Astrocyte (in vitro differentiated cells and primary cell): ENCODE data around the gene STMN3. TPM values are rescaled to one million over a fixed set of nuclear protein-coding genes. Genes with fewer than 3 reads are reported as not detected.

ENCODE experiments used
- DNase-seq: peaks from one replicate; pipeline ENCODE4 v3.0.0-alpha.2; 2010; ENCODE audit warnings: low read depth
- FAIRE-seq: peaks from 2 replicates; lab custom pipeline; 2011; peaks lifted over from hg19 to GRCh38; lab: Jason Lieb, UNC
- H2AFZ ChIP-seq: 2 replicates; pipeline ENCODE4 v1.6.0; 2012; ENCODE audit warnings: low read depth, low read length, inconsistent platforms
- H3K27ac ChIP-seq: 2 replicates; pipeline ENCODE4 v1.5.1; 2011; ENCODE audit warnings: low read depth, low read length, inconsistent platforms
- H3K27me3 ChIP-seq: 2 replicates; pipeline ENCODE4 v1.6.0; 2011; ENCODE audit warnings: low read length, inconsistent platforms; ENCODE audit not compliant: insufficient read depth
- H3K36me3 ChIP-seq: 2 replicates; pipeline ENCODE4 v1.5.1; 2011; ENCODE audit warnings: low read length, inconsistent platforms; ENCODE audit not compliant: insufficient read depth
- H3K4me1 ChIP-seq: 2 replicates; pipeline ENCODE4 v1.5.1; 2011; ENCODE audit warnings: low read length, inconsistent platforms; ENCODE audit not compliant: insufficient read depth
- H3K4me2 ChIP-seq: 2 replicates; pipeline ENCODE4 v1.6.0; 2012; ENCODE audit warnings: low read length, inconsistent platforms
- H3K4me3 ChIP-seq: 2 replicates; pipeline ENCODE4 v1.5.1; 2011; ENCODE audit warnings: low read depth, mild to moderate bottlenecking, low read length, inconsistent platforms; ENCODE audit not compliant: insufficient read depth
- H3K79me2 ChIP-seq: 2 replicates; pipeline ENCODE4 v1.6.0; 2012; ENCODE audit warnings: mild to moderate bottlenecking, low read length, inconsistent platforms; ENCODE audit not compliant: insufficient read depth
- H3K9ac ChIP-seq: 2 replicates; pipeline ENCODE4 v1.6.0; 2012; ENCODE audit warnings: mild to moderate bottlenecking, low read length, inconsistent platforms
- H3K9me3 ChIP-seq: 2 replicates; pipeline ENCODE4 v1.5.1; 2012; ENCODE audit warnings: low read depth, mild to moderate bottlenecking, low read length, inconsistent platforms; ENCODE audit not compliant: insufficient read depth
- H4K20me1 ChIP-seq: 2 replicates; pipeline ENCODE4 v1.6.0; 2012; ENCODE audit warnings: low read length, inconsistent platforms; ENCODE audit not compliant: insufficient read depth
- H3K27ac Mint-ChIP-seq: one replicate; pipeline ENCODE4 v1.8.0; 2021; ENCODE audit warnings: mild to moderate bottlenecking, mixed read lengths; ENCODE audit not compliant: unreplicated experiment
- H3K27me3 Mint-ChIP-seq: one replicate; pipeline ENCODE4 v1.8.0; 2021; ENCODE audit warnings: low read depth, mixed read lengths; ENCODE audit not compliant: unreplicated experiment
- H3K36me3 Mint-ChIP-seq: one replicate; pipeline ENCODE4 v1.8.0; 2021; ENCODE audit warnings: low read depth, mixed read lengths; ENCODE audit not compliant: unreplicated experiment
- H3K4me1 Mint-ChIP-seq: one replicate; pipeline ENCODE4 v1.8.0; 2021; ENCODE audit warnings: low read depth, mixed read lengths; ENCODE audit not compliant: unreplicated experiment
- H3K4me3 Mint-ChIP-seq: one replicate; pipeline ENCODE4 v1.8.0; 2021; ENCODE audit warnings: mild to moderate bottlenecking, moderate library complexity, mixed read lengths; ENCODE audit not compliant: unreplicated experiment
- H3K9me3 Mint-ChIP-seq: one replicate; pipeline ENCODE4 v1.8.0; 2021; ENCODE audit warnings: mild to moderate bottlenecking, mixed read lengths; ENCODE audit not compliant: unreplicated experiment
- EZH2 ChIP-seq: IDR thresholded peaks from 2 replicates; pipeline ENCODE4 v1.6.1; 2012; ENCODE audit warnings: mild to moderate bottlenecking, low read length, inconsistent platforms; ENCODE audit not compliant: insufficient read depth
- total RNA-seq: library from RNA; stranded (reverse); gene quantifications from 2 replicates; pipeline ENCODE4 v1.2.1, GENCODE V29; 2021
- TF ChIP-seq, protein P1 (sequence below): IDR thresholded peaks from 2 replicates; pipeline ENCODE4 v1.5.1; 2011; ENCODE audit warnings: low read depth, mild to moderate bottlenecking, inconsistent platforms, low read length, moderate library complexity; ENCODE audit not compliant: insufficient read depth

The STMN3 gene
- total RNA-seq, 1 donor from 2014 or later = 30.7 TPM

DNA sequence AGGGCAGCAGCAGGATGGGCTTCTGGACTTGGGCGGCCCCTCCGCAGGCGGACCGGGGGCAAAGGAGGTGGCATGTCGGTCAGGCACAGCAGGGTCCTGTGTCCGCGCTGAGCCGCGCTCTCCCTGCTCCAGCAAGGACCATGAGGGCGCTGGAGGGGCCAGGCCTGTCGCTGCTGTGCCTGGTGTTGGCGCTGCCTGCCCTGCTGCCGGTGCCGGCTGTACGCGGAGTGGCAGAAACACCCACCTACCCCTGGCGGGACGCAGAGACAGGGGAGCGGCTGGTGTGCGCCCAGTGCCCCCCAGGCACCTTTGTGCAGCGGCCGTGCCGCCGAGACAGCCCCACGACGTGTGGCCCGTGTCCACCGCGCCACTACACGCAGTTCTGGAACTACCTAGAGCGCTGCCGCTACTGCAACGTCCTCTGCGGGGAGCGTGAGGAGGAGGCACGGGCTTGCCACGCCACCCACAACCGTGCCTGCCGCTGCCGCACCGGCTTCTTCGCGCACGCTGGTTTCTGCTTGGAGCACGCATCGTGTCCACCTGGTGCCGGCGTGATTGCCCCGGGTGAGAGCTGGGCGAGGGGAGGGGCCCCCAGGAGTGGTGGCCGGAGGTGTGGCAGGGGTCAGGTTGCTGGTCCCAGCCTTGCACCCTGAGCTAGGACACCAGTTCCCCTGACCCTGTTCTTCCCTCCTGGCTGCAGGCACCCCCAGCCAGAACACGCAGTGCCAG lies 43.6 kb upstream of the STMN3 start, which contains the start of gene TNFRSF6B:
TSS of gene TNFRSF6B (plus strand) at position 25 of the 729 bp plus-strand sequence. CDS start at position 141, 116 bp downstream.
- peak within 1 kb of the TSS; percentile 48 for H3K4me3 ChIP-seq

DNA sequence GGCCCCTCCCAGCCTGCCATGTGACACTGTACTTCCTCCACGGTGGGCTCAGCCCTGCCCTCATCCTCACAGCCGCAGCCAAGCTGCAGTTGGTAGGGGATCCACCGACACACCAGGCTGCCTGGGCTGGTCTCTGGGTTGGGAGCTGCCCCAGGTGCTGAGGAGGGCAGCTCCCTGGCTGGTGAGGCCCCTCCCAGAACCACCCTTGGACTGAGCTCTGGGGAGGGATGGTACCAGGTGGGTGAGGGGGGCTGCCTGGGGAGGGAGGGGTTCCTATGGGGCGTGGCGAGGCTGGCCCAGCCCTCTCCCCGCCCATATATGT lies 43.0 kb upstream of the STMN3 start:
- no peaks in the 10 kb centered on the region for H4K20me1 ChIP-seq
- no peaks in the 10 kb centered on the region for H3K9me3 ChIP-seq
- H3K36me3 ChIP-seq = no peaks in the 10 kb centered on the region
- peak; percentile 33 for DNase-seq
- peak overlapping the region; percentile 42 for H3K27ac ChIP-seq
- peaks cover 36% of the 10 kb centered on the region for H3K4me1 ChIP-seq
- H3K9ac ChIP-seq = peak overlapping the region; percentile 58
- Mint-ChIP-seq H3K27ac (peak overlapping the region; percentile 7), H3K4me1 (peaks cover 6% of the 10 kb centered on the region), H3K4me3 (no peak overlapping the region), H3K27me3 (no peaks in the 10 kb centered on the region), H3K9me3 (no peaks in the 10 kb centered on the region), H3K36me3 (peaks cover 3% of the 10 kb centered on the region)
- no peak overlapping the region for H2AFZ ChIP-seq
- H3K27me3 ChIP-seq = no peaks in the 10 kb centered on the region
- peaks cover 14% of the 10 kb centered on the region for H3K79me2 ChIP-seq
- no peak for FAIRE-seq
- TF ChIP-seq, protein P1, sequence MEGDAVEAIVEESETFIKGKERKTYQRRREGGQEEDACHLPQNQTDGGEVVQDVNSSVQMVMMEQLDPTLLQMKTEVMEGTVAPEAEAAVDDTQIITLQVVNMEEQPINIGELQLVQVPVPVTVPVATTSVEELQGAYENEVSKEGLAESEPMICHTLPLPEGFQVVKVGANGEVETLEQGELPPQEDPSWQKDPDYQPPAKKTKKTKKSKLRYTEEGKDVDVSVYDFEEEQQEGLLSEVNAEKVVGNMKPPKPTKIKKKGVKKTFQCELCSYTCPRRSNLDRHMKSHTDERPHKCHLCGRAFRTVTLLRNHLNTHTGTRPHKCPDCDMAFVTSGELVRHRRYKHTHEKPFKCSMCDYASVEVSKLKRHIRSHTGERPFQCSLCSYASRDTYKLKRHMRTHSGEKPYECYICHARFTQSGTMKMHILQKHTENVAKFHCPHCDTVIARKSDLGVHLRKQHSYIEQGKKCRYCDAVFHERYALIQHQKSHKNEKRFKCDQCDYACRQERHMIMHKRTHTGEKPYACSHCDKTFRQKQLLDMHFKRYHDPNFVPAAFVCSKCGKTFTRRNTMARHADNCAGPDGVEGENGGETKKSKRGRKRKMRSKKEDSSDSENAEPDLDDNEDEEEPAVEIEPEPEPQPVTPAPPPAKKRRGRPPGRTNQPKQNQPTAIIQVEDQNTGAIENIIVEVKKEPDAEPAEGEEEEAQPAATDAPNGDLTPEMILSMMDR = no peak
- no peak for TF ChIP-seq EZH2
- H3K4me3 ChIP-seq = no peak overlapping the region
- peak overlapping the region; percentile 82 for H3K4me2 ChIP-seq

More for the DNA sequence above, 43.6 kb upstream of the STMN3 start, which contains the start of gene TNFRSF6B:
- no peaks in the 10 kb centered on the region for H3K9me3 Mint-ChIP-seq
- Histone ChIP-seq H3K4me2 (peak within 1 kb of the TSS; percentile 82), H2AFZ (no peak within 1 kb of the TSS), H3K27ac (peak within 1 kb of the TSS; percentile 42), H3K36me3 (no peaks in the 10 kb centered on the region), H3K9ac (peak within 1 kb of the TSS; percentile 58), H4K20me1 (no peaks in the 10 kb centered on the region), H3K79me2 (peaks cover 14% of the 10 kb centered on the region), H3K27me3 (no peaks in the 10 kb centered on the region), H3K4me1 (peaks cover 36% of the 10 kb centered on the region), H3K9me3 (no peaks in the 10 kb centered on the region)
- H3K36me3 Mint-ChIP-seq = peaks cover 3% of the 10 kb centered on the region
- H3K27me3 Mint-ChIP-seq = no peaks in the 10 kb centered on the region
- FAIRE-seq (no peak), DNase-seq (no peak)
- H3K4me1 Mint-ChIP-seq = peaks cover 6% of the 10 kb centered on the region
- H3K4me3 Mint-ChIP-seq = no peak within 1 kb of the TSS
- TF ChIP-seq, protein P1 = no peak
- no peak for TF ChIP-seq EZH2
- peak within 1 kb of the TSS; percentile 7 for H3K27ac Mint-ChIP-seq
